ENCODE measurements around the gene FAM76A.
"Not testable (repeated sequence)": the region's sequence is repeated elsewhere in the genome, so short reads cannot be mapped to it uniquely, and the experiment has no call there.

FAM76A gene

GRCh38 chr1:27725374-27726172 lies at the start of gene FAM76A:
Gene FAM76A (plus strand): TSS chr1:27725961. CDS start chr1:27726081, 120 bp downstream.
- H3K4me1 ChIP-seq (ENCODE audit: low read depth, poor library complexity, severe bottlenecking): peaks cover 20% of the 10 kb centered on the region
- H3K27ac ChIP-seq: peak within 1 kb of the TSS; percentile 95
- no peaks in the 10 kb centered on the region for H3K36me3 ChIP-seq (ENCODE audit: insufficient read depth)
- peak within 1 kb of the TSS; percentile 99 for H3K4me2 ChIP-seq
- H2AFZ ChIP-seq (ENCODE audit: low read depth): peak within 1 kb of the TSS; percentile 84
- no peaks in the 10 kb centered on the region for H3K27me3 ChIP-seq (ENCODE audit: insufficient read depth, low read depth)
- H3K79me2 ChIP-seq (ENCODE audit: insufficient read depth, low read depth): no peaks in the 10 kb centered on the region
- peak within 1 kb of the TSS; percentile 92 for H3K9ac ChIP-seq
- H4K20me1 ChIP-seq (ENCODE audit: insufficient read depth): no peaks in the 10 kb centered on the region
- peak within 1 kb of the TSS; percentile 58 for H3K4me3 ChIP-seq (IDR thresholded peaks at IDR 0.05; ENCODE audit: insufficient read depth, low read depth, low read length)
- peak; percentile 49 for TF ChIP-seq CTCF (conservative IDR thresholded peaks at IDR 0.05; ENCODE audit: low read depth, low read length)

DNA sequence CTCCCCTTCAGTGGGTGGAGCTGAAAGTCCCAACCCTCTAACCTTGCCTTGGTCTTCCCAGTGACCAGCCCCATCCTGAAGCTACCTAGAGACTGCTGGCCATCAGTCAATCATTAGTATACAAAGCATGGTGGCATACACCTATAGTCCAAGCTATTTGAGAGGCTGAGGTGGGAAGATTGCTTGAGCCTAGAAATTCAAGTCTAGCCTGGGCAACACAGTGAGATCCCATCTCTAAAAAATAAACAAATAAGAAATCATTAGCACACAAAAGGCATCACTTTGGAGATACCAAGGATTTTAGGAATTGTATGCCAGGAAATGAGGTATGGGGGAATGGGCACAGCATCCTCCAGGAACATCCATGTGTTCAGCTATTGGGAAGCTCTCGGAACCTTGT lies 49.4 kb upstream of the FAM76A start:
- no peak overlapping the region for H3K4me2 ChIP-seq
- H4K20me1 ChIP-seq (ENCODE audit: insufficient read depth): no peaks in the 10 kb centered on the region
- no peak for TF ChIP-seq CTCF (conservative IDR thresholded peaks at IDR 0.05; ENCODE audit: low read depth, low read length)
- H3K79me2 ChIP-seq (ENCODE audit: insufficient read depth, low read depth): no peaks in the 10 kb centered on the region
- no peaks in the 10 kb centered on the region for H3K27me3 ChIP-seq (ENCODE audit: insufficient read depth, low read depth)
- H3K27ac ChIP-seq: no peak overlapping the region
- H3K4me3 ChIP-seq (IDR thresholded peaks at IDR 0.05; ENCODE audit: insufficient read depth, low read depth, low read length): no peak overlapping the region
- H2AFZ ChIP-seq (ENCODE audit: low read depth): no peak overlapping the region
- H3K9ac ChIP-seq: no peak overlapping the region
- H3K36me3 ChIP-seq (ENCODE audit: insufficient read depth): no peaks in the 10 kb centered on the region
- H3K4me1 ChIP-seq (ENCODE audit: low read depth, poor library complexity, severe bottlenecking): peaks cover 10% of the 10 kb centered on the region

DNA sequence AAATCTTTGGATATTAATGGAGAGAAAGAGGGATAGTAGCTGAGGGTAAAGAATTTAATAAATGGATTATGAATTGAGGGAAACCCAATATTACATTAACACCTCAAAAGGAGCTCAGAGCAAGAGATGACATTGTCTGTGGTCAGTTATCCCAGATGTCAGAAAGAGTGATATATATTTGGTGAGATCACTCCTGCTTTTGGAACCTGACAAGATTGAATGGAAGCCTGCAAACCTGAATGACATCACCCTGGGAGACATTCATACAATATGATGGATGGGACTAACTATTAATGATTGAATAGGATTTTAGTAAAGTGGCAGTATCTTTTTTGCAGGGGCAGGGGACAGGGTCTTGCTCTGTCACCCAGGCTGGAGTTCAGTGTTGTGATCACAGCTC lies 47.0 kb upstream of the FAM76A start:
- H3K36me3 ChIP-seq (ENCODE audit: insufficient read depth): no peaks in the 10 kb centered on the region
- TF ChIP-seq CTCF (conservative IDR thresholded peaks at IDR 0.05; ENCODE audit: low read depth, low read length): no peak
- H4K20me1 ChIP-seq (ENCODE audit: insufficient read depth): no peaks in the 10 kb centered on the region
- H3K4me3 ChIP-seq (IDR thresholded peaks at IDR 0.05; ENCODE audit: insufficient read depth, low read depth, low read length): no peak overlapping the region
- no peak overlapping the region for H3K27ac ChIP-seq
- no peaks in the 10 kb centered on the region for H3K4me1 ChIP-seq (ENCODE audit: low read depth, poor library complexity, severe bottlenecking)
- H3K9ac ChIP-seq: no peak overlapping the region
- H3K4me2 ChIP-seq: no peak overlapping the region
- H3K79me2 ChIP-seq (ENCODE audit: insufficient read depth, low read depth): no peaks in the 10 kb centered on the region
- H2AFZ ChIP-seq (ENCODE audit: low read depth): no peak overlapping the region
- no peaks in the 10 kb centered on the region for H3K27me3 ChIP-seq (ENCODE audit: insufficient read depth, low read depth)

DNA sequence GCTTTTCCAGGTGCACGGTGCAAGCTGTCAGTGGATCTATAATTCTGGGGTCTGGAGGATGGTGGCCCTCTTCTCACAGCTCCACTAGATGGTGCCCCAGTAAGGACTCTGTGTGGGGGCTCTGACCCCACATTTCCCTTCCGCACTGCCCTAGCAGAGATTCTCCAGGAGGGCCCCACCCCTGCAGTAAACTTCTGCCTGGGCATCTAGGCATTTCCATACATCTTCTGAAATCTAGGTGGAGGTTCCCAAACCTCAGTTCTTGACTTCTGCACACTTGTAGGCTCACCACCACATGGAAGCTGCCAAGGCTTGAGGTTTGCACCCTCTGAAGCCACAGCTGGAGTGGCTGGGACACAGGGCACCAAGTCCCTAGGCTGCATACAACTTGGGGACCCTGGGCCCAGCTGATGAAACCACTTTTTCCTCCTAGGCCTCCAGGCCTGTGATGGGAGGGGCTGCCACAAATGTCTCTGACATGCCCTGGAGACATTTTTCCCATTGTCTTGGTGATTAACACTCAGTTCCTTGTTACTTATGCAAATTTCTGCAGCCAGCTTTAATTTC lies 45.5 kb upstream of the FAM76A start:
- not testable (repeated sequence) for H3K27ac ChIP-seq; H3K4me3 ChIP-seq (IDR thresholded peaks at IDR 0.05; ENCODE audit: insufficient read depth, low read depth, low read length); H3K27me3 ChIP-seq (ENCODE audit: insufficient read depth, low read depth); H3K4me2 ChIP-seq; H3K9ac ChIP-seq; H2AFZ ChIP-seq (ENCODE audit: low read depth); H3K79me2 ChIP-seq (ENCODE audit: insufficient read depth, low read depth); H4K20me1 ChIP-seq (ENCODE audit: insufficient read depth); H3K4me1 ChIP-seq (ENCODE audit: low read depth, poor library complexity, severe bottlenecking); H3K36me3 ChIP-seq (ENCODE audit: insufficient read depth)

DNA sequence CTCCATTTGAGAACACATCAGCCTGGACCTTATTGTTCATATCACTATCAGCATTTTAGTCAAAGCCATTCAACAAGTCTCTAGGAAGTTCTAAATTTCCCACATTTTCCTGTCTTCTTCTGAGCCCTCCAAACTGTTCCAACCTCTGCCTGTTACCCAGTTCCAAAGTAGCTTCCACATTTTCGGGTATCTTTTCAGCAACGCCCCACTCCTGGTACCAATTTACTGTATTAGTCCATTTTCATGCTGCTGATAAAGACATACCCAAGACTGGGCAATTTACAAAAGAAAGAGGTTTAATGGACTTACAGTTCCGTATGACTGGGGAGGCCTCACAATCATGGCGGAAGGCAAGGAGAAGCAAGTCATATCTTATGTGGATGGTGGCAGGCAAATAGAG lies 44.2 kb upstream of the FAM76A start:
- not testable (repeated sequence) for H2AFZ ChIP-seq (ENCODE audit: low read depth); H3K4me2 ChIP-seq; H3K4me1 ChIP-seq (ENCODE audit: low read depth, poor library complexity, severe bottlenecking); H3K36me3 ChIP-seq (ENCODE audit: insufficient read depth); H3K9ac ChIP-seq; H4K20me1 ChIP-seq (ENCODE audit: insufficient read depth); H3K79me2 ChIP-seq (ENCODE audit: insufficient read depth, low read depth); H3K4me3 ChIP-seq (IDR thresholded peaks at IDR 0.05; ENCODE audit: insufficient read depth, low read depth, low read length); H3K27ac ChIP-seq; H3K27me3 ChIP-seq (ENCODE audit: insufficient read depth, low read depth)
